ENCODE data around the gene PCDH12. TPM values are rescaled to one million over a fixed set of nuclear protein-coding genes. Genes with fewer than 3 reads are reported as not detected.
A peak's percentile ranks its signal among the peaks of the same experiment; 100 is the strongest.

PCDH12 gene
- total and polyA plus RNA-seq, 11 donors: 2.9 to 23.9 (median 10.8) TPM

DNA sequence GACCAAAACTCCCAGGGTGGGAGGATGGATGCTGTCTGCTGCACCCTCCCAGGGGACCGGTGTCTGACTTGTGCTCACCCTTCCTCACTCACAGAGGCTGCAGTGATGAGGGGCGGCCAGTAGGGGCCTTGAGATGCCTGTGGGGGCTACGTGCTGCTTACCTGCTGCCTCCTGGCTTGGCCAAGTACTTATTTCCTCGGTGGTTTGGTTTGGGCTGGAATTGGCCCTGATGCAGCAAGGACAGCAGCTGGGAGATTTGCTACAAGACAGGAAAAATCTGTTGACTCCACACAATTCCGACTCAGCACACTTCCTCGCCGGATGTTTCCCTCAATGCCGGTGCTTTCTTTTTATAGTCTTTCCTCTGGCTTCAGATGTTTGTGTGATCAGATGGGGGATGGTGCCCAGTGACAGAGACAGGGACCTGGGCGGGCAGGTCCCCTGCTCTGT, 6.6 kb downstream of the PCDH12 start:
- Histone ChIP-seq H3K27me3 (no peaks in the 10 kb centered on the region), H3K27ac (peak overlapping the region in 10 of 12 donors; percentile 19 to 85 (median 58)), H3K4me3 (peak overlapping the region in 8 of 12 donors; percentile 1 to 63 (median 54)), H3K36me3 (peaks cover 0 to 43% (median 17%) of the 10 kb centered on the region in 9 donors), H3K9me3 (no peaks in the 10 kb centered on the region), H3K4me1 (peaks cover 0 to 69% (median 23%) of the 10 kb centered on the region in 12 donors)
- 17 to 42% (median 26%) methylated on average over 8 to 9 of the region's 9 CpGs for WGBS, 4 donors
- intact Hi-C loops (cut with DNase I): no loop called here
- peak in 3 of 4 donors; percentile 19 to 68 (median 39) for ATAC-seq
- DNase-seq: peak in 3 of 5 donors; percentile 42 to 47 (median 46)
- TF ChIP-seq CTCF (IDR thresholded peaks at IDR 0.05): peak in 11 of 12 donors; percentile 11 to 42 (median 33)
- TF ChIP-seq POLR2A (IDR thresholded peaks at IDR 0.05): no peak

GRCh38 chr5:141950207-141951005, 7.6 kb downstream of the PCDH12 start:
- no peak for TF ChIP-seq CTCF (IDR thresholded peaks at IDR 0.05)
- no peak for TF ChIP-seq POLR2A (IDR thresholded peaks at IDR 0.05)
- WGBS, 4 donors: 82 to 94% (median 92%) methylated on average over 3 of the region's 3 CpGs
- Histone ChIP-seq H3K27me3 (no peaks in the 10 kb centered on the region), H3K4me3 (no peak overlapping the region), H3K36me3 (peaks cover 0 to 45% (median 17%) of the 10 kb centered on the region in 9 donors), H3K4me1 (peaks cover 3 to 72% (median 33%) of the 10 kb centered on the region in 12 donors), H3K9me3 (no peaks in the 10 kb centered on the region), H3K27ac (peak overlapping the region in 6 of 12 donors; percentile 3 to 85 (median 66))
- DNase-seq (no peak), ATAC-seq (no peak)
- intact Hi-C loops (cut with DNase I): no loop called here

GRCh38 chr5:141949511-141949910, 8.5 kb downstream of the PCDH12 start:
- 81 to 90% (median 85%) methylated on average over 2 of the region's 2 CpGs for WGBS, 4 donors
- ATAC-seq: no peak
- intact Hi-C loops (cut with DNase I): no loop called here
- no peak for DNase-seq
- no peak overlapping the region for H3K4me3 ChIP-seq
- peaks cover 3 to 70% (median 34%) of the 10 kb centered on the region in 12 donors for H3K4me1 ChIP-seq
- no peaks in the 10 kb centered on the region for H3K9me3 ChIP-seq
- TF ChIP-seq CTCF (IDR thresholded peaks at IDR 0.05): no peak
- no peak for TF ChIP-seq POLR2A (IDR thresholded peaks at IDR 0.05)
- no peak overlapping the region for H3K27ac ChIP-seq
- no peaks in the 10 kb centered on the region for H3K27me3 ChIP-seq
- peaks cover 0 to 47% (median 17%) of the 10 kb centered on the region in 9 donors for H3K36me3 ChIP-seq

GRCh38 chr5:141948812-141949211, 9.2 kb downstream of the PCDH12 start:
- H3K4me1 ChIP-seq: peaks cover 3 to 72% (median 34%) of the 10 kb centered on the region in 12 donors
- 81 to 89% (median 87%) methylated on average over 2 of the region's 2 CpGs for WGBS, 4 donors
- no peaks in the 10 kb centered on the region for H3K9me3 ChIP-seq
- H3K27me3 ChIP-seq: no peaks in the 10 kb centered on the region
- TF ChIP-seq CTCF (IDR thresholded peaks at IDR 0.05): no peak
- TF ChIP-seq POLR2A (IDR thresholded peaks at IDR 0.05): no peak
- no peak overlapping the region for H3K4me3 ChIP-seq
- peaks cover 0 to 47% (median 17%) of the 10 kb centered on the region in 9 donors for H3K36me3 ChIP-seq
- no peak overlapping the region for H3K27ac ChIP-seq
- no peak for DNase-seq
- intact Hi-C loops (cut with DNase I): no loop called here
- no peak for ATAC-seq

Data from heart left ventricle (tissue), 16 donors.